Measurements from ENCODE around the gene SCN1A.

GRCh38 chr2:166057370-166058164 lies 70.3 kb downstream of the SCN1A start:
- peak; percentile 73 for TF ChIP-seq CTCF (conservative IDR thresholded peaks at IDR 0.05; ENCODE audit: low read depth, low read length)
- no peak for TF ChIP-seq EZH2 (IDR thresholded peaks at IDR 0.05; ENCODE audit: borderline replicate concordance, low read depth, low read length, poor library complexity, severe bottlenecking)
